K562 (cell line): ENCODE results near the gene HRH4.

Source experiments
- BCLAF1 ChIP-seq, 2 experiments: fragments of 450-650 bp in 1 of 2; IDR thresholded peaks; 2 replicates each; pipeline ENCODE4 v1.6.1; 2011 to 2017; ENCODE audit warnings: low read depth in 2 of 2, antibody characterized with exemption in 1 of 2, borderline replicate concordance in 1 of 2, low read length in 1 of 2, mild to moderate bottlenecking in 1 of 2, mixed read lengths in 1 of 2; ENCODE audit not compliant: control insufficient read depth in 1 of 2
- CTCF ChIP-seq, 3 experiments: IDR thresholded peaks in 2 of 3; conservative IDR thresholded peaks in 1 of 3; 2 replicates each; pipeline ENCODE4 v1.5.1; 2011 to 2012; ENCODE audit warnings: low read length in 3 of 3, mild to moderate bottlenecking in 3 of 3, control low read depth in 2 of 3, improper control_type of control experiment in 1 of 3, inconsistent platforms in 1 of 3, low read depth in 1 of 3, mixed read lengths in 1 of 3, moderate library complexity in 1 of 3; ENCODE audit not compliant: insufficient read depth in 2 of 3
- FOXP1 ChIP-seq: sonication (generic); formaldehyde crosslinking; IDR thresholded peaks from 2 replicates; pipeline ENCODE4 v1.8.0; 2022; ENCODE audit warnings: mild to moderate bottlenecking, missing genetic modification reagents
- GABPB1 ChIP-seq: sonication (generic); formaldehyde crosslinking; IDR thresholded peaks from 2 replicates; pipeline ENCODE4 v1.8.0; 2022; ENCODE audit warnings: mild to moderate bottlenecking, missing genetic modification reagents
- POLR2A ChIP-seq: fragments of 450-650 bp; conservative IDR thresholded peaks from 2 replicates; pipeline ENCODE4 v1.6.1; 2016
- POLR2G ChIP-seq: fragments of 200-400 bp; formaldehyde crosslinking; IDR thresholded peaks from 2 replicates; pipeline ENCODE4 v1.6.1; 2017; ENCODE audit warnings: low read depth, mild to moderate bottlenecking, antibody characterized with exemption, low read length, moderate library complexity
- YBX1 ChIP-seq: fragments of 450-650 bp; IDR thresholded peaks from 2 replicates; pipeline ENCODE4 v1.7.1; 2016; ENCODE audit warnings: mild to moderate bottlenecking

- TF ChIP-seq POLR2A (no peak), CTCF (IDR thresholded peaks at IDR 0.05 in 2 of 3, conservative IDR thresholded peaks at IDR 0.05 in 1 of 3; ENCODE audit: insufficient read depth in 2 of 3, low read depth in 1 of 3, low read length in 3 of 3) (no peak), YBX1 (no peak), FOXP1 (CRISPR knock-in tag) (no peak), POLR2G (no peak), GABPB1 (CRISPR knock-in tag) (no peak), BCLAF1 (IDR thresholded peaks at IDR 0.05; ENCODE audit: borderline replicate concordance in 1 of 2, control insufficient read depth in 1 of 2, low read depth in 2 of 2, low read length in 1 of 2) (no peak)
Observed at GRCh38 chr18:24421831-24422230, 38.6 kb upstream of the HRH4 start.
